GM12891 (cell line): ENCODE measurements around the gene ZNF490.

Source experiments
- PAX5 ChIP-seq: IDR thresholded peaks from 2 replicates; pipeline ENCODE4 v1.6.1; 2011; ENCODE audit warnings: low read length, moderate library complexity, mild to moderate bottlenecking; ENCODE audit not compliant: insufficient read depth, severe bottlenecking
- POLR2A ChIP-seq: IDR thresholded peaks from 2 replicates; pipeline ENCODE4 v1.6.1; 2011; ENCODE audit warnings: low read depth, low read length, control low read depth
- POLR2AphosphoS5 ChIP-seq: IDR thresholded peaks from 2 replicates; pipeline ENCODE4 v1.6.1; 2011; ENCODE audit warnings: low read depth, low read length, control low read depth
- POU2F2 ChIP-seq: IDR thresholded peaks from 2 replicates; pipeline ENCODE4 v1.6.1; 2011; ENCODE audit warnings: low read depth, mild to moderate bottlenecking, control low read depth, low read length, moderate library complexity
- TAF1 ChIP-seq: IDR thresholded peaks from 2 replicates; pipeline ENCODE4 v1.6.1; 2011; ENCODE audit warnings: low read depth, low read length, control low read depth

DNA sequence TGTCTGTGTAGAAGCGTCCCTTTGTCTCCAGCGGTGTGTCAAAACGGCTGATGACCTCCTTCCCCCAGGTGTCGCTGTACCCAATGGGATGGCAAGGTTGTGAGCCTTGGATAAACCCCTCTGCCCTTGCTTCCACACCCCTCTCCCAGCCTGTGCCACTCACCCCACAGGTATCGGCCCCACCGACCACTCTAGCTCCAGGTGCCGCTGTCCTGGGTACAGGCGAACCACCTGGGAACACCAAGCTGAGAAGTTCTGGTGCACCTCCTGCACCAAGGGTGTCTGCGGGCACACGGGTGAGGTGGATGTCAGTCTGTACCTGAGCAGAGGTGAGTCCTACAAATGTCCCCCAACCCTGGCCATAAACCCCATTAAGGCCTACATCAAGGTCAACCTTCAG lies 39.3 kb upstream of the ZNF490 start:
- TF ChIP-seq POU2F2 (no peak), POLR2AphosphoS5 (no peak), POLR2A (no peak), PAX5 (no peak), TAF1 (no peak)
